ENCODE data around the gene ADORA1.

The ADORA1 gene

GRCh38 chr1:203163891-203164635, 36.5 kb downstream of the ADORA1 start:
- H3K9me3 ChIP-seq (ENCODE audit: control insufficient read depth in 2 of 2, low read length in 2 of 2), result no peaks in the 10 kb centered on the region
- H3K36me3 ChIP-seq (ENCODE audit: control insufficient read depth in 2 of 2, insufficient read depth in 2 of 2, low read length in 2 of 2), result no peaks in the 10 kb centered on the region
- H3K27me3 ChIP-seq (ENCODE audit: control insufficient read depth in 1 of 2, insufficient read depth in 2 of 2, low read length in 2 of 2), result peaks cover 3 to 7% of the 10 kb centered on the region in 2 donors
- no peaks in the 10 kb centered on the region for H3K4me1 ChIP-seq (ENCODE audit: control insufficient read depth, insufficient read depth, low read length)
- H3K9ac ChIP-seq (ENCODE audit: low read length in 2 of 2), result no peak overlapping the region
- no peak overlapping the region for H3K4me3 ChIP-seq (ENCODE audit: low read length in 2 of 2)
- H3K27ac ChIP-seq (ENCODE audit: low read length), result no peak overlapping the region

DNA sequence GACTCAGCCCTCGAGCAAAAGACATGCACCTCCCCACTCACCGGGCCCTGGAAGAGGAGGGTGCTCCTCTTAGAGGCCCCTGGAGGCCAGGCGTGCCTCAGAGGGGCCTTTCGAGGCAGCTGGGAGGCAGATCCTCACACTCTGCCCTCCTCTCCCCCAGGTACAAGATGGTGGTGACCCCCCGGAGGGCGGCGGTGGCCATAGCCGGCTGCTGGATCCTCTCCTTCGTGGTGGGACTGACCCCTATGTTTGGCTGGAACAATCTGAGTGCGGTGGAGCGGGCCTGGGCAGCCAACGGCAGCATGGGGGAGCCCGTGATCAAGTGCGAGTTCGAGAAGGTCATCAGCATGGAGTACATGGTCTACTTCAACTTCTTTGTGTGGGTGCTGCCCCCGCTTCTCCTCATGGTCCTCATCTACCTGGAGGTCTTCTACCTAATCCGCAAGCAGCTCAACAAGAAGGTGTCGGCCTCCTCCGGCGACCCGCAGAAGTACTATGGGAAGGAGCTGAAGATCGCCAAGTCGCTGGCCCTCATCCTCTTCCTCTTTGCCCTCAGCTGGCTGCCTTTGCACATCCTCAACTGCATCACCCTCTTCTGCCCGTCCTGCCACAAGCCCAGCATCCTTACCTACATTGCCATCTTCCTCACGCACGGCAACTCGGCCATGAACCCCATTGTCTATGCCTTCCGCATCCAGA, 37.7 kb downstream of the ADORA1 start:
- peaks cover 3 to 5% of the 10 kb centered on the region in 2 donors for H3K27me3 ChIP-seq (ENCODE audit: control insufficient read depth in 1 of 2, insufficient read depth in 2 of 2, low read length in 2 of 2)
- no peak overlapping the region for H3K27ac ChIP-seq (ENCODE audit: low read length)
- no peaks in the 10 kb centered on the region for H3K4me1 ChIP-seq (ENCODE audit: control insufficient read depth, insufficient read depth, low read length)
- no peak overlapping the region for H3K9ac ChIP-seq (ENCODE audit: low read length in 2 of 2)
- H3K9me3 ChIP-seq (ENCODE audit: control insufficient read depth in 2 of 2, low read length in 2 of 2), result no peaks in the 10 kb centered on the region
- no peak overlapping the region for H3K4me3 ChIP-seq (ENCODE audit: low read length in 2 of 2)
- H3K36me3 ChIP-seq (ENCODE audit: control insufficient read depth in 2 of 2, insufficient read depth in 2 of 2, low read length in 2 of 2), result no peaks in the 10 kb centered on the region

- Histone ChIP-seq H3K36me3 (ENCODE audit: control insufficient read depth in 2 of 2, insufficient read depth in 2 of 2, low read length in 2 of 2) (no peaks in the 10 kb centered on the region), H3K9me3 (ENCODE audit: control insufficient read depth in 2 of 2, low read length in 2 of 2) (no peaks in the 10 kb centered on the region), H3K27ac (ENCODE audit: low read length) (no peak overlapping the region), H3K4me1 (ENCODE audit: control insufficient read depth, insufficient read depth, low read length) (no peaks in the 10 kb centered on the region), H3K27me3 (ENCODE audit: control insufficient read depth in 1 of 2, insufficient read depth in 2 of 2, low read length in 2 of 2) (peaks cover 3 to 5% of the 10 kb centered on the region in 2 donors), H3K9ac (ENCODE audit: low read length in 2 of 2) (no peak overlapping the region), H3K4me3 (ENCODE audit: low read length in 2 of 2) (no peak overlapping the region)
Measured at GRCh38 chr1:203165800-203166161, 38.3 kb downstream of the ADORA1 start.

DNA sequence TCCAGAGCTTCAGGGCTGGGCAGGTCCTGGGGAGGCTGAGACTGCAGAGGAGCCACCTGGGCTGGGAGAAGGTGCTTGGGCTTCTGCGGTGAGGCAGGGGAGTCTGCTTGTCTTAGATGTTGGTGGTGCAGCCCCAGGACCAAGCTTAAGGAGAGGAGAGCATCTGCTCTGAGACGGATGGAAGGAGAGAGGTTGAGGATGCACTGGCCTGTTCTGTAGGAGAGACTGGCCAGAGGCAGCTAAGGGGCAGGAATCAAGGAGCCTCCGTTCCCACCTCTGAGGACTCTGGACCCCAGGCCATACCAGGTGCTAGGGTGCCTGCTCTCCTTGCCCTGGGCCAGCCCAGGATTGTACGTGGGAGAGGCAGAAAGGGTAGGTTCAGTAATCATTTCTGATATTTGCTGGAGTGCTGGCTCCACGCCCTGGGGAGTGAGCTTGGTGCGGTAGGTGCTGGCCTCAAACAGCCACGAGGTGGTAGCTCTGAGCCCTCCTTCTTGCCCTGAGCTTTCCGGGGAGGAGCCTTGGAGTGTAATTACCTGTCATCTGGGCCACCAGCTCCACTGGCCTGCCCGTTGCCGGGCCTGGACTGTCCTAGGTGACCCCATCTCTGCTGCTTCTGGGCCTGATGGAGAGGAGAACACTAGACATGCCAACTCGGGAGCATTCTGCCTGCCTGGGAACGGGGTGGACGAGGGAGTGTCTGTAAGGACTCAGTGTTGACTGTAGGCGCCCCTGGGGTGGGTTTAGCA, 38.8 kb downstream of the ADORA1 start:
- Histone ChIP-seq H3K4me1 (ENCODE audit: control insufficient read depth, insufficient read depth, low read length) (no peaks in the 10 kb centered on the region), H3K36me3 (ENCODE audit: control insufficient read depth in 2 of 2, insufficient read depth in 2 of 2, low read length in 2 of 2) (no peaks in the 10 kb centered on the region), H3K9me3 (ENCODE audit: control insufficient read depth in 2 of 2, low read length in 2 of 2) (no peaks in the 10 kb centered on the region), H3K9ac (ENCODE audit: low read length in 2 of 2) (no peak overlapping the region), H3K27ac (ENCODE audit: low read length) (no peak overlapping the region), H3K4me3 (ENCODE audit: low read length in 2 of 2) (no peak overlapping the region), H3K27me3 (ENCODE audit: control insufficient read depth in 1 of 2, insufficient read depth in 2 of 2, low read length in 2 of 2) (peaks cover 3 to 5% of the 10 kb centered on the region in 2 donors)

- Histone ChIP-seq H3K9me3 (ENCODE audit: control insufficient read depth in 2 of 2, low read length in 2 of 2) (no peaks in the 10 kb centered on the region), H3K4me1 (ENCODE audit: control insufficient read depth, insufficient read depth, low read length) (no peaks in the 10 kb centered on the region), H3K9ac (ENCODE audit: low read length in 2 of 2) (no peak overlapping the region), H3K27me3 (ENCODE audit: control insufficient read depth in 1 of 2, insufficient read depth in 2 of 2, low read length in 2 of 2) (peaks cover 0 to 3% of the 10 kb centered on the region in 2 donors), H3K27ac (ENCODE audit: low read length) (no peak overlapping the region), H3K4me3 (ENCODE audit: low read length in 2 of 2) (no peak overlapping the region), H3K36me3 (ENCODE audit: control insufficient read depth in 2 of 2, insufficient read depth in 2 of 2, low read length in 2 of 2) (no peaks in the 10 kb centered on the region)
Measured at GRCh38 chr1:203167026-203167912, 39.7 kb downstream of the ADORA1 start.

GRCh38 chr1:203167913-203168200, 40.3 kb downstream of the ADORA1 start:
- peaks cover 0 to 3% of the 10 kb centered on the region in 2 donors for H3K27me3 ChIP-seq (ENCODE audit: control insufficient read depth in 1 of 2, insufficient read depth in 2 of 2, low read length in 2 of 2)
- no peak overlapping the region for H3K9ac ChIP-seq (ENCODE audit: low read length in 2 of 2)
- H3K27ac ChIP-seq (ENCODE audit: low read length), result no peak overlapping the region
- no peaks in the 10 kb centered on the region for H3K36me3 ChIP-seq (ENCODE audit: control insufficient read depth in 2 of 2, insufficient read depth in 2 of 2, low read length in 2 of 2)
- H3K4me1 ChIP-seq (ENCODE audit: control insufficient read depth, insufficient read depth, low read length), result no peaks in the 10 kb centered on the region
- H3K9me3 ChIP-seq (ENCODE audit: control insufficient read depth in 2 of 2, low read length in 2 of 2), result no peaks in the 10 kb centered on the region
- no peak overlapping the region for H3K4me3 ChIP-seq (ENCODE audit: low read length in 2 of 2)

DNA sequence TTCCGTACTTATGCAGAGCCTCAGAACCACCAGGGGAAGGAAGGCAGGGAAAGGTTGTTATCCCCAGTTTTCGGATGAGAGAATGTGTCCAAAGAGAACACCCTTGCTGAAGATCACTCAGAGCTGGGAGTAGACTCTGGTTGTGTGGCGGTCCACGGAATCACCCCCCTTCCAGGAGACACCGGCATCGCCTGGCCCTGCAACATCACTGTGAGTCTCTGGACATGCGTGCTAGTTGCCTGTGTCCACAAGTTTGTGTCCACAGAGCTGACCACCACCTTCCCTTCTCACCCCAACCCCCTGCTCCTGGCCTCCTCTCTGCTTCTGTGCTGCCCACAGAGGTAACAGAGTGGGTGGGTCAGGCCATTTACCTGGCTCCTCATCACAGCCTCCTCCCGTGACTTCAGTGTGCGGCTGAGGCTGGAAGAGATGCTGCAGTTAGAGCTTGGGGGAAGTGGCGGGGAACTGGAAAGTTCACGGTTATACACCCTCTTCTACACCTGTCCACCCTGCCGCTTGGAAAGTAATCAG, 40.8 kb downstream of the ADORA1 start:
- H3K27me3 ChIP-seq (ENCODE audit: control insufficient read depth in 1 of 2, insufficient read depth in 2 of 2, low read length in 2 of 2), result peaks cover 0 to 3% of the 10 kb centered on the region in 2 donors
- no peaks in the 10 kb centered on the region for H3K9me3 ChIP-seq (ENCODE audit: control insufficient read depth in 2 of 2, low read length in 2 of 2)
- H3K27ac ChIP-seq (ENCODE audit: low read length), result no peak overlapping the region
- H3K4me3 ChIP-seq (ENCODE audit: low read length in 2 of 2), result no peak overlapping the region
- H3K9ac ChIP-seq (ENCODE audit: low read length in 2 of 2), result no peak overlapping the region
- H3K36me3 ChIP-seq (ENCODE audit: control insufficient read depth in 2 of 2, insufficient read depth in 2 of 2, low read length in 2 of 2), result no peaks in the 10 kb centered on the region
- no peaks in the 10 kb centered on the region for H3K4me1 ChIP-seq (ENCODE audit: control insufficient read depth, insufficient read depth, low read length)

DNA sequence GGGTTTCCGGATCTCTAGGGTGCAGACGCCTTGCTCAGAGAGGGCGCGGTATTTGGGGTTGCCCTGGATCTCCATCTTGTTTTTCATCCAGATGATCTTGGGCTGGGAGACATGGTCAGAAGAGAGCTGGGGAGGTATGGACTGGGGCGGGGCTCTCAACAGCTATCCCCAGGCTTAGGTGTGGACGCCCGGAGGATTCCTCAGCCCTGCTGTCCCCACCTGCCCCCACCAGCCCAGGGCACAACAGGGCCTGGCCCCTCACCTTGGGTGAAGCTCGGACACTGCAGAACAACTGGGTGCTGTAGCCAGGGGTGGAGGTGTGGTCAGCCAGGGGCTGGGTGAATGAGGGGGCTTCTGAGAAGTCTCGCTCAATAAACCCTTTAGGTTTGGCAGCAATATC, 41.5 kb downstream of the ADORA1 start:
- Histone ChIP-seq H3K27me3 (ENCODE audit: control insufficient read depth in 1 of 2, insufficient read depth in 2 of 2, low read length in 2 of 2) (no peaks in the 10 kb centered on the region), H3K9me3 (ENCODE audit: control insufficient read depth in 2 of 2, low read length in 2 of 2) (no peaks in the 10 kb centered on the region), H3K27ac (ENCODE audit: low read length) (no peak overlapping the region), H3K36me3 (ENCODE audit: control insufficient read depth in 2 of 2, insufficient read depth in 2 of 2, low read length in 2 of 2) (no peaks in the 10 kb centered on the region), H3K9ac (ENCODE audit: low read length in 2 of 2) (no peak overlapping the region), H3K4me1 (ENCODE audit: control insufficient read depth, insufficient read depth, low read length) (no peaks in the 10 kb centered on the region), H3K4me3 (ENCODE audit: low read length in 2 of 2) (no peak overlapping the region)

DNA sequence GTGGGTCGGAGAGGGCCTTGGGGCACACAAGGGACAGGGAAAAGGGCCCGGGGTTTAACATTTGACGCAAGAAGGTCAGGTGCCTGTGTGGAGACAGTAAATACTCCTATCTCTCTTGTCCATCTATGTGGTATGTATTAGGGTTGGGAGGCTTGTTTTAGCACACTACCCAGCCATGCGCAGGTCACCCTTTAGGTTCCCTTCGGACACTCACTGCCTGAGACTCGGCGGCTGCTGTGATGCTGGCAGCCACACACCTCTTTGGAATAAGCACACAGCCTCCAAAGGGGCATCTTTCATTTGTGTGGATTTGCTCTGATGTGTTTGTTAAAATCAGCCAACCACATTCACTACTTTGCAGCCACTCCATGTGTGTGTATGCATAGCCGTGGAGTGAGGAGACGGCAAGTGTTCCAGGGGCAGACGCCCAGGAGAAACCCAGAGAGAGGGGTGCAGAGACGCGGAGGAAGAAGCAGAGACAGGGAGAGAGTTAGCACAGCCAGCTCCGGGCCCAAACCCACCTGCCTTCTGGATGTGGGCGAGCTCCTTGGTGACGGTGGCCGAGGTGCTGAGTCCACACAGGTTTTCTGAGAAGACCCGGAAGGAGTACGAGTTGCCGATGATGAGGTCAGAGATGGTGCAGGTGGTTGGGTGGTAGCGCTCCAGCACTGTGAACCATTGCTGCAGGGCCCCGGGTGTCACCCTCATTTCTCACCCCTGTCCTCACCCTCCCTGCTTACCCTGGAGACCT, 42.4 kb downstream of the ADORA1 start:
- Histone ChIP-seq H3K9ac (ENCODE audit: low read length in 2 of 2) (no peak overlapping the region), H3K4me3 (ENCODE audit: low read length in 2 of 2) (no peak overlapping the region), H3K27me3 (ENCODE audit: control insufficient read depth in 1 of 2, insufficient read depth in 2 of 2, low read length in 2 of 2) (no peaks in the 10 kb centered on the region), H3K36me3 (ENCODE audit: control insufficient read depth in 2 of 2, insufficient read depth in 2 of 2, low read length in 2 of 2) (no peaks in the 10 kb centered on the region), H3K9me3 (ENCODE audit: control insufficient read depth in 2 of 2, low read length in 2 of 2) (no peaks in the 10 kb centered on the region), H3K27ac (ENCODE audit: low read length) (no peak overlapping the region), H3K4me1 (ENCODE audit: control insufficient read depth, insufficient read depth, low read length) (no peaks in the 10 kb centered on the region)

Measured in stomach smooth muscle (tissue), 2 donors.